Measurements from ENCODE around the gene TDRKH.

The TDRKH gene, protein sequence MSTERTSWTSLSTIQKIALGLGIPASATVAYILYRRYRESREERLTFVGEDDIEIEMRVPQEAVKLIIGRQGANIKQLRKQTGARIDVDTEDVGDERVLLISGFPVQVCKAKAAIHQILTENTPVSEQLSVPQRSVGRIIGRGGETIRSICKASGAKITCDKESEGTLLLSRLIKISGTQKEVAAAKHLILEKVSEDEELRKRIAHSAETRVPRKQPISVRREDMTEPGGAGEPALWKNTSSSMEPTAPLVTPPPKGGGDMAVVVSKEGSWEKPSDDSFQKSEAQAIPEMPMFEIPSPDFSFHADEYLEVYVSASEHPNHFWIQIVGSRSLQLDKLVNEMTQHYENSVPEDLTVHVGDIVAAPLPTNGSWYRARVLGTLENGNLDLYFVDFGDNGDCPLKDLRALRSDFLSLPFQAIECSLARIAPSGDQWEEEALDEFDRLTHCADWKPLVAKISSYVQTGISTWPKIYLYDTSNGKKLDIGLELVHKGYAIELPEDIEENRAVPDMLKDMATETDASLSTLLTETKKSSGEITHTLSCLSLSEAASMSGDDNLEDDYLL

DNA sequence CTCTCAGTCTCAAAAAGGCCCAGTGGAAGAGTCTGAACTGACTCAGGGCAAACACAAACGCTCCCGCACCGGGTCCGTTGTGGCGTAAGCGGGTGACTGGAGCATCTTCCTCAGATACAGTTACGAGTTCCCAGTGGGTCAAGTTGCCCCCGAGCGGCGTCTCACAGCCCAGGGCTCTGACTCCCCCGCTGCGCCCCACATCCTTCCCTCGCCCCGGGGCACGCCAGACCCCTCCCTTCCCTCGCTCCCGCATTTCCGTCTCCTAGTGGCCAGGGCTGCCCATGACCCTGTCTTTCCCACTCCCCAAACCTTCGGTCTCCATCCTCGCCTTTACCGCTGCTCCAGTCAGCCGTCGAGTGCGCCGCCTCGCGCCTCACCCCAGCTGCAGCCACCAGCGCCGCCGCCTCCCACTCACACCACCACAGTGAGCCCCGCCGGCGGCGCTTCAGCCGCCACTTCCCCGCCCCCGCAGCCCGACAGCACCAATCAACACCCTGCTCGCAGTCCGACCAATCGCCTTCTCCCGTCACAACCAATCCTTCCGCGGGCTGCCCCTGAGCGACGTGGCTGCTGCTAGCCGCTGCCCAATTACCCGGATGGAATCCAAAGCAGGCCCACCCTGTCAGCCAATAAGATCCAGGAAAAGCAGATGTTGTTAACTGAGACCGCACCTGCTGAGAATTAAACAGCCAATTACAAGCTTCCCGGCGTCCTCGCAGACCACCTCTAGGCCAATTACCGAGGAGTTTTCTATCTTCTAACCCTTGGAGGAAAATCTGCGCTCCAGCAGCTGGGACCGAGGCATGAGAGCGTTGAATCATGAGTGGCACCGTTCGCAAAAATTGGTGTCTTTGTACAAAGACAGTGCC is at the start of gene TDRKH:
Gene TDRKH, minus strand, starts transcription at position 430 of the 869 bp plus-strand sequence. CDS start 7,478 bp downstream, outside the sequence.
- peak; percentile 96 for DNase-seq

DNA sequence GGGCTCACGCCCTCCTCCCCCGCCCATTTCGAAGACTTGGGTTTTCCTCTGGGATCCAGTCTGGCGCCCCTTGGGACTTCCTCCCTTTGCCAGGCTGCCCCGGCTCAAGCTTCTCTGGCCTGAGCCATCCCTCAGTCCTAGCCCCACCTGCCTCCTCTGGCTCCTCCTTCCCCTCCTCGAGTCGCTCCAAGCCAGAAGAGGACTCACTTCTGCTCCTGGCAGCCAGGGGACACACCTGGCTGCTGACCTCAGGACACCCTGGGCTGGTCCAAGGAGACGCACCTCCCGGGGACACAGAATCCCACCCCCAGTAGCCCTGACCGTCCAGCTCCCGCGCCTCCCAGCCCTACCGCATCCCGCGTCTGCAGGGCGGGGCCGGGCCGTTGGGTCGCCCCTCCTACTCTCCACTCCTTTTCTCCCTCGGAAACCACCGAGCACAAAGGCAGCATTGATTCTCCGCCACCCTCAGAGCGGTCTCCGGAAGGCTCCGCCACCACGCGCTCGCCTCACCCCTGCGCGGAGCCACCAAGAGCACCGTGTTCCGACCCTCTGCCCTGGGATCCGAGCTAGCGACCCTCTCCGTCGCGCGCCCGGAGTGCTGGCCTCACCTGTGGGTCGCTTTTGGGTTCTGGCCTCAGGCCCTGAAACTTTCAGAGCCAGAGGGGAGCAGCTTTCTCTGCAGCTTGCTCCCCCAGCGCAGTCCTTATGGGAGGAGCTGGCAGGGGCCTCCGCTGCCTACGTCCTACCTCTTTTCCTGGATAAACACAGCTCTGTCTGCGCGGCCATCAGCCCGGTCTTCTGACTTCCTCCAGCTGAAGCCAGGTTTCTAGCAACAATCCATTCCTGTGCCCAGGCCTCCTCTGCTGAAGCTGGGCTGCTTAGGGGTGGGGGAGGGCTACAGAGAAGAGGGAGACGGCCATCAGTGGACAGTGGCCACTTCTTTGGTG is 49.4 kb upstream of the TDRKH start, which contains the start of gene C2CD4D:
Gene C2CD4D, minus strand, starts transcription at position 364 of the 947 bp plus-strand sequence. CDS start 831 bp downstream, outside the sequence.
- peak; percentile 71 for DNase-seq

DNA sequence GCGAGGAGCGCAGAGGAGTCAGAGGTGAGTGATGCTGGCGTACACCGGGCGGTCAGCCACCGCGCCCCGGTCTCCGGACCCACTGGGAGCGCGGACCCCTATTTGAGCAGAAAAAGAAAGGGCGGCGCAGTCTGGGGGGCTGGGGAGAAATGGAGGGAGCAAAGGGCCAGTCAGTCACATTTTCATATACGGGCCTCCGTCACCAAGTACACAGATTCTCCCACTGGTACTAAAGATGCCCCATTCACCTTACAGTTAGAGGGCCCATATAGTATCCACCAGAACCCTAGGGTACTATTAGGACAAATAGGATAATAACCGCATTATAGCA is 48.7 kb upstream of the TDRKH start:
- DNase-seq = no peak

DNA sequence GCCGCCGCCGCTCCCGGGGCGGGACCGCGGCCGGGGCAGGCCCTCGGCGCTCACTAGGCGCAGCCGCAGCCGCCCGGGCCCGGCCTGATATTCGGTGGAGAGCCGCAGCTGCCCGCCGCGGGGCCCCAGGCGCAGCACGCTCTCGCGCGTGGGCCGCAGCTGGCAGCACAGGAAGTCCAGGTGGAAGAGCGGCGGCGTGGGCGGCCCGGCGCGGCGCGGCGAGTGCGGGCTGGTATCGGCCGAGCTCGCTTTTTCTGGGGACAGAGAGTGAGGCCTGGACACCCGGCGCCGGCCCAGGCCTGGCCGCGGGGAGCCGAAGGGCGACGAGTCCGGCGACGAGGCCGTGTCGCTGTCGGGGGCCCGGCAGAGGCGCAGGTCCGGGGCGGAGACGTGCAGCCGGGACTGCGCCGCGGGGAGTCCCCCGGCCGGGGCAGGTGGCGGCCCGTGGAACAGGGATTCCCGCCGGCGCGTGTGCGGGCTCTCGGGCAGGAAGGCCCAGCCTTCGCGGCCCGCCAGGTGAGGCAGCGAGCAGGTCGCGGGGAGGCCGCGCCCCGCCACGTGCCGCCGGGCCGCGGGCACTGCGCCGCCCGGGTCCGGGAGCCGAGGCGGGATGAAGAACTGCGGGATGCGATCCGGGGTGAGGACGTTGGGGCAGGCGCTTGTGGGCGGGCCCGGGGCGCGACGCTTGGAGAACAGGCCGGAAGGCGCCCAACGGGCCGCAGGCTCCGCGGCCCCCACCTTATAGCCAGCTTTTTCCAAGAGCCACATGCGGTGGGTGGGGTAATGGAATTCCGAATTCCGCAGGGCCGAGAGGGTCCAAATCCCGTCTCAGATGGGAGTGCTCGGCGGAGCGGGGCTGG is 48.2 kb upstream of the TDRKH start:
- DNase-seq = peak; percentile 61

DNA sequence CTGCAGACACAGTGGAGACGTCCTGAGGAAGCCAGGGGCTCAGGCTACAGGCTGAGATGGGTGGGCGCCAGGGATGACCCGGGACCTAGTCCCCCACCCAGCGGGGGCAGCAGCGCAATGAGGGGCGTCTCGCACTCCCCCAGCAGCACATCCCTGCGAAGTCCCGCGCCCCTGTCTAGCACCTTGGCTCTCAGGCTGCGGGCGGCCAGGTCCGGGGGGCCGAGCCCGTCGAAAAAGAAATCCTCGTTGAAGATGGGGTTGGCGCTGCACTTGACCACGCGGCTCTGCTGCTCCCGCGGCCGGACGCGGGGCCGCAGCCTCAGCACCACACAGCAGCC is 47.6 kb upstream of the TDRKH start:
- DNase-seq = no peak

- no peak for DNase-seq
Observed at GRCh38 chr1:151837197-151837596, 46.9 kb upstream of the TDRKH start.

GRCh38 chr1:151835596-151835995 is 45.3 kb upstream of the TDRKH start:
- DNase-seq = no peak

DNA sequence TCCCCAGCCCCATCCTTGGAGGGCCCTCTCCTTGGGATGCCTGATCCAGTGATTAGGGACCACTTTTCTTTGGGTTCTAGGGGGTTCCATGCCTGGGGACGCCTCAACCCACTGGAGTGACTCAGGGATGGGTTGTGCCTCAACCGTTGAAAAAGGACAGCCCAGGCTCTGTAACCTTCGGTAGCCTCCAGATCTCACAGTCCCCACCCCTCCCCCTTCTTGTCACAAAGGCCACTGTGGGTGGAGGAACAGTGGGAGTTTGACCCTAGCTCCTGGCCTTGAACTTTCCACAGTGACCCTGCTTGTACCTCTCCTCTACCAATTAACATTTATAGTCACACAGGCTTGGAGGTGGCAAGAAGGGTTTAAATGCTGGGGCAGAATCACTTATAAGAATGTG is 43.9 kb upstream of the TDRKH start:
- DNase-seq = no peak

DNA sequence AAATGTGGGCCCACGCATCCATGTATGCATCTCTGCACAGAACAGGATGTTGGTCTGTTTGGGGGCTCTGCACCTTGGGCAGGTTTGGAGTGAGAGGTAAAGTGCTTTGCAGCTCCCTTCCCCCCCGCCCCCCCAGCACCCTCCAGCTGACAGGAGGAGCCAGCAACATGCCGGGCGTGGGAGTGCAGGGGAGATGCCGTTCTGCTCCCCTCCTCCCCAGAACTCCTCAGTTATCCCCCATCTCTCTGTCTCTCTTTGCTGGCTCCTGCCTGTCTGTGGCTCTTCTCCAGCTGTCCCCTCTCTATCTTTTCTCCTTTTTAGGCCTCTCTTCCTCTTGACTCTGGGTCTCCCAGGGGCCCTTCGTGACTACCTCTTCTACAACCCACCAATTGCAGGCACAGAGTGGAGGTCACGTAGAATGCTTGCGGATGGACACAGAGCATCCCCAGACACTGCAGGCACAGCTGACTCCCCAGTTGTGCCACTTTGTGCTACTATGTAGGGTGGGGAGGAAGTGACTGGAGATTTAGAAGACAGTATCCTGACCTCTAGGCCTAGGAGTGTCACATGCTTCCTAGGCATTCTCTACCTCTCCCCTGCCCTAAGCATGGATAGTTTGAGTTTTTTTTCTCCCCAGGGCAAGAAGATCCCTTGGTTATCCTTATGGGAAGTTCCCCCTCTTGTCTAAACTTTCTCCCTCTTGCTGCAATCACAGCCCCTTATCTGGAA is 43.0 kb upstream of the TDRKH start:
- no peak for DNase-seq

GRCh38 chr1:151832318-151832980 is 42.1 kb upstream of the TDRKH start:
- no peak for DNase-seq

GRCh38 chr1:151831605-151832004 is 41.3 kb upstream of the TDRKH start, which contains the start of gene RORC:
Gene RORC (minus strand): TSS chr1:151831802. CDS start chr1:151831764, 38 bp downstream.
- no peak for DNase-seq

- DNase-seq = no peak
Observed at GRCh38 chr1:151831256-151831591, 40.9 kb upstream of the TDRKH start.

GRCh38 chr1:151830055-151830454 is 39.8 kb upstream of the TDRKH start:
- DNase-seq = no peak

DNA sequence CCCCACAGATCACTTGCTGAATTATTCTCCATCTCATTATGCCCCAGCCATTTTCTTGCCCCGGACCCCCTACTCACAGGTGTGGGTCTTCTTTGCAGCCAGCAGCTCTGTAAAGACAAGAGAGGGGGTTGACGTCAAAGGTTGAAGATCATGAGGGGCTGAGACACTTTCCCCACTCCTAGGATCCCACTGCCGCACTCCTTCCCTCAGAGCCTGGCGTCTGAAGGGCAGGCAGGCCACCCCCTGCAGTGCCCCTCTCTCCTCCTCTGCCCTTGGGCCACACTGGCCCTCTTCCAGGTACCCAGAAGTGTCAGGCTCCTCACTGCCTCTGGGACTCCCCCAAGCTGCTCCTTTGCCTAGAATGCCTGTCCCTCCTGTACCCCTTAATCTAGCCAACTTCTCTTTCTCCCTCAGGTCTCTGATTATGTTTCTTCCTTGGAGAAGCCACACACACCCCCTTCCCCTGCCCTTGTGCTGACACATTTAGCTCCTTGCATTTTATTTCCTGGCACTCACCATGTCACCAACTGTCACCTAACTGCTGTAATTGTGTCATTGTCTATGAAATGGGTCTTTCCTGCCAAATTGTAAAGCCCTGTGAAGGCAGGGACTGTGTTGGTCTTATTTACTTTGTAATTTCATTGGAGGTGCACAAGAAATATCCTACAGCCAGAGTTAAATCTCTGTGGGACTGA is 39.2 kb upstream of the TDRKH start:
- DNase-seq = no peak

GRCh38 chr1:151828921-151829320 is 38.6 kb upstream of the TDRKH start:
- no peak for DNase-seq

DNA sequence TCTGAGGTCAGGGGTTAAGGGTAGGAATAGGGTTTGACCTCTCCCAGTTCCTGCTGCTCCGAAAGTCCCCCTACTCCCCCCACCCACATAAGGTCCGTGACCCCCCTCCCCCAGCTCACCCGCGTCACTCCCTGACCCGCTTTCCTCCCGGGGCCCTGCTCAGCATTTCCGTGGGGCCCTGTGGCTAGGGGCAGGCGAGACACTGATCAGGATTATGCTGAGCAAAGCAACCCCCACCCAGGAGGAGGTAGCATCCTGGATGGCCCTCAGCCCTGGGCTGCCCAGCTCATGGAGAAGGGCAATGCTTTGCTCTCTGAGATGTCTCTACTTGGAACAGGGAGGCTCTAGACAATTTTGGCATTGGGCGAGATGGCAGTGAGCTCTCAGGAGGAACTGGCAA is 37.6 kb upstream of the TDRKH start:
- DNase-seq = no peak

DNA sequence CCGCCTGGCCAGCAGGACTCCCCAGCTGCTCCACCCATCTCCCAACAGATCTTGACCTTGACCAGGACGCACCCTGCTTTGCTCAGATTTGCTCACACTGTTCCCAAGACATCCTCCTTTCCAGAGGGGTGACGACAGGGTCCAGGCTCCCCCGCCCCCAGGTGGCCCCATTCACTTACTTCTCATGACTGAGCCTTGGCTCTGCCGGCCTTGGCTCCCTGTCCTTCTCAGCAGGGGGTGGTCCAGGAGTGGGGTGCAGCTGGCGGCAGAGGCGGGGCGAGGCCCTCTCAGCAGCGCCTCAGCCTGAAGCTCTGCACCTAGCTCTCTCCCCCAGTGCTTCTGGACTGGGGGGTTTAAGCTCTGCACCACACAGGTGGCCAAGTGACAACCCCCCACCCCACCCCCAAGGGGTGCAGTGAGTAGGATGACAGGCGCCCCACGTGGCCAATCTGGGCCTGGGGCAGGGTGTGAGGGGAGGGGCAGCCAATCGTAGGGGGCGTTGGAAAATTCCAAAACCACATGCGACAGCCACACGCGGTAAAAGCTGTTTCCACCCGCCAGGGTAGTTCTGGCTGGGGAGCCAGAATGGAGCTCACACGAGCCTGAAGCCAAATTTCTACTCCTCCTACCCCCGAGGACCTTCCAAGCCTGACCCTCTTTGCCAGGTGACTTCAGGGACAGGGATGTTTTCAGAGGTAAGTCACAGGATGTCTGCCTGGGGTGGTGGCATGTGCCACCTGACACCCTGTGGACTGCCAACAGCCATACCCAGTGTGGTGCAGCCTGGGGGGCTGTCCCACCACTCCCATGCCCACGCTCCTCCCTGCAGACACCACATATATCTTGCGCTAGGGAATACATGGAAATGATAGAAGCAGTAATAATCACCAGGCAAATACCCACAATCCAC is 35.7 kb upstream of the TDRKH start:
- no peak for DNase-seq

GRCh38 chr1:151825204-151825603 is 34.9 kb upstream of the TDRKH start:
- DNase-seq = no peak

DNA sequence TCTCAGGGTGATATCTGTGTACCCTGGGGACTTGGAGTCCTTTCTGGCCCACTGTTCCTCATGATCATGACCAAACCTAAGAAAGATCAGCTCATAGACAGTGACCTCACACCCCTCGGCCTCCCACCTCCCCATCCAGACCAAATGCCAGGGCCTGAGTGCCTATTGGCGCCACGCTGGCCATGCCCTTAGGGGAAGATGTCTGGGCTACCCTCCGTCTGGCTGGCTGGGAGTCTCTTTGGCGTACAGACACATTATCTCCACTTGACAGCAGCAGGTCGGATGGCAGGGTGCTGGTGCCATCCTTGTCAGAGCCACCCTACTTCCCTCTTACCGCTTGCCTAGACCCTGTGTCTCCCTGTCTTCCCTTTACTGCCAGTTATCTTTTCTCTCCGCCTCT is 32.9 kb upstream of the TDRKH start:
- no peak for DNase-seq
